Breast epithelium (tissue), 3 donors: Measurements from ENCODE around the gene HBG2.

ENCODE experiments used
- POLR2A ChIP-seq: fragments of 450-650 bp; IDR thresholded peaks from one replicate; pipeline ENCODE4 v1.6.1; 2016; ENCODE audit warnings: antibody characterized with exemption, mild to moderate bottlenecking, moderate library complexity
- TF ChIP-seq, protein P1 (sequence below), 3 donors: fragments of 450-650 bp; IDR thresholded peaks; one replicate each; pipeline ENCODE4 v1.5.1; 2016 to 2017; ENCODE audit warnings: antibody characterized with exemption in 3 of 3, mild to moderate bottlenecking in 3 of 3, moderate library complexity in 3 of 3

DNA sequence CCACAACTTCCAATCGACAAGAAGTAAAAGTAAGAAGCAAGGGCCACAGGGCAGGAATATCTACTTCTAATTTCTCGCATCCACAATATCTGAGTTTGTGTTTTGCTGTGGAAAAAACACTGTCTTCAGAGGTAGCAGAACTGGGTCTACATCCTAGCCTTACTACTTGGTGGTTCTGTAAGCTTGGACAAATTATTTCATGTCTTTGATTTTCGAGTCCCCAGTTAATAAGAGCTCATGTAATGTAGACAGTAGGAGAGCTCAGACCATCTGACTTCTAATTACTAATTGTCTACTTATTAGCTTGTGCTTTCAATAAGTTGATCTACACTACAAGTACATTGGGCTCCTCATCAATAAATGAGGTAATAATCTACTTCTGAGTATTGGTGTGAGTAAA is 28.5 kb upstream of the HBG2 start:
- TF ChIP-seq, protein P1, sequence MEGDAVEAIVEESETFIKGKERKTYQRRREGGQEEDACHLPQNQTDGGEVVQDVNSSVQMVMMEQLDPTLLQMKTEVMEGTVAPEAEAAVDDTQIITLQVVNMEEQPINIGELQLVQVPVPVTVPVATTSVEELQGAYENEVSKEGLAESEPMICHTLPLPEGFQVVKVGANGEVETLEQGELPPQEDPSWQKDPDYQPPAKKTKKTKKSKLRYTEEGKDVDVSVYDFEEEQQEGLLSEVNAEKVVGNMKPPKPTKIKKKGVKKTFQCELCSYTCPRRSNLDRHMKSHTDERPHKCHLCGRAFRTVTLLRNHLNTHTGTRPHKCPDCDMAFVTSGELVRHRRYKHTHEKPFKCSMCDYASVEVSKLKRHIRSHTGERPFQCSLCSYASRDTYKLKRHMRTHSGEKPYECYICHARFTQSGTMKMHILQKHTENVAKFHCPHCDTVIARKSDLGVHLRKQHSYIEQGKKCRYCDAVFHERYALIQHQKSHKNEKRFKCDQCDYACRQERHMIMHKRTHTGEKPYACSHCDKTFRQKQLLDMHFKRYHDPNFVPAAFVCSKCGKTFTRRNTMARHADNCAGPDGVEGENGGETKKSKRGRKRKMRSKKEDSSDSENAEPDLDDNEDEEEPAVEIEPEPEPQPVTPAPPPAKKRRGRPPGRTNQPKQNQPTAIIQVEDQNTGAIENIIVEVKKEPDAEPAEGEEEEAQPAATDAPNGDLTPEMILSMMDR (IDR thresholded peaks at IDR 0.05), result no peak
- no peak for TF ChIP-seq POLR2A
